Kidney (tissue), 14 donors: ENCODE results near the gene RASAL1. TPM values are rescaled to one million over a fixed set of nuclear protein-coding genes. Genes with fewer than 3 reads are reported as not detected.

ENCODE experiments used
- DNase-seq, 5 donors: peaks; one replicate each; pipeline ENCODE4 v3.0.0-alpha.2; 2013 to 2020
- FAIRE-seq: peaks from 2 replicates; lab custom pipeline; 2012; peaks lifted over from hg19 to GRCh38; lab: Jason Lieb, UNC
- H3K27ac ChIP-seq, 2 donors: one replicate each; pipeline ENCODE4 v1.7.0; 2013; ENCODE audit warnings: low read depth in 2 of 2, low read length in 2 of 2, inconsistent platforms in 1 of 2
- H3K27me3 ChIP-seq: one replicate; pipeline ENCODE4 v1.7.1; 2013; ENCODE audit warnings: low read length, inconsistent platforms; ENCODE audit not compliant: control insufficient read depth, insufficient read depth
- H3K36me3 ChIP-seq, 3 donors: one replicate each; pipeline versions ENCODE4 v1.7.0 to v1.7.1; 2013; ENCODE audit warnings: low read length in 3 of 3, control low read depth in 1 of 3, inconsistent platforms in 1 of 3; ENCODE audit not compliant: insufficient read depth in 3 of 3, control insufficient read depth in 2 of 3
- H3K4me1 ChIP-seq, 3 donors: one replicate each; pipeline versions ENCODE4 v1.7.0 to v1.7.1; 2013; ENCODE audit warnings: low read length in 3 of 3, inconsistent platforms in 1 of 3, low read depth in 1 of 3; ENCODE audit not compliant: control insufficient read depth in 2 of 3, insufficient read depth in 2 of 3
- H3K4me3 ChIP-seq, 3 donors: one replicate each; pipeline versions ENCODE4 v1.7.0 to v1.8.1; 2013; ENCODE audit warnings: low read length in 3 of 3, control low read depth in 1 of 3, inconsistent platforms in 1 of 3
- H3K9ac ChIP-seq, 3 donors: one replicate each; pipeline versions ENCODE4 v1.7.0 to v1.7.1; 2013; ENCODE audit warnings: low read length in 3 of 3, control low read depth in 1 of 3, inconsistent platforms in 1 of 3
- H3K9me3 ChIP-seq, 3 donors: one replicate each; pipeline versions ENCODE4 v1.7.0 to v1.7.1; 2013; ENCODE audit warnings: low read length in 3 of 3, control low read depth in 1 of 3, inconsistent platforms in 1 of 3; ENCODE audit not compliant: control insufficient read depth in 2 of 3, insufficient read depth in 1 of 3
- intact Hi-C: fragments of 100-400 bp; cut with DNase I; formaldehyde crosslinking; loops from one replicate; pipeline ENCODE4 v1.11.1; 2022
- polyA plus RNA-seq: library from polyadenylated mRNA; stranded (reverse); fragments of 350-450 nt; fragmentation: Illumina TruSeq; extraction: RNeasy Lipid Tissue Mini Kit (QIAGEN cat#74804); gene quantifications from one replicate; pipeline ENCODE4 v1.2.3, GENCODE V29; 2014; ENCODE audit warnings: low read depth, low replicate concordance; ENCODE audit not compliant: insufficient read depth
- total RNA-seq: library from RNA; stranded (reverse); fragmentation: NEBNext Ultra II Directional; extraction: Animal tissue kit (Norgen Biotek cat#: 25700); gene quantifications from one replicate; pipeline ENCODE4 v1.2.1, GENCODE V29; 2021
- TF ChIP-seq, protein P1 (sequence below): IDR thresholded peaks from 3 replicates; pipeline ENCODE4 v1.5.1; 2012; ENCODE audit warnings: mild to moderate bottlenecking, moderate library complexity, borderline replicate concordance; ENCODE audit not compliant: insufficient read depth; ENCODE audit errors: extremely low read depth
- donor health status: control.
- donor health status: control.
- donor health status: control.
- donor health status: control.
- donor health status: control.
- donor health status: DM: yes; HTN: yes; CAD: no.
- donor health status: Normal renal cell carcinoma (clear cell type).

The RASAL1 gene
- total and polyA plus RNA-seq, 2 donors from 2014 or later, result 23.5 to 58.3 TPM

DNA sequence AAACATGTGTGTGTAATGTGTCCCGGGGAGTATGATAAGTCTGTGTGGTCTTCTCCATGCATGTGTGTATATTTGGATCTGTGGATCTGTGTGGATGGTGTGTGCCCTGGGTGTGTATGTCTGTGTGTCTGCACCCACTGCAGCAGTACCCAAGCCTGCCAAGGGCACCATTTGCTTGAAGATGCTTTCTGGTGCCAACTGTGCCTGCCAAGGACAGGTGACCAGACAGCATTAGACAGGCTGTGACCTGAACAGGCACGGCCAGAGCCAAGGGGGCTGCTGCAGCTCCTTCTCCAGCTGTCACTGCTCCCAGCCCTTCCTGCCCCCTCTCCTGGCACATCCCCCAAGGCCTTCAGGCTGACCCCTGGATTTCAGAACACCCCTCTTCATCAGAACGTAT lies 44.1 kb downstream of the RASAL1 start:
- Histone ChIP-seq H3K9ac (no peak overlapping the region), H3K9me3 (no peaks in the 10 kb centered on the region), H3K4me3 (no peak overlapping the region), H3K36me3 (no peaks in the 10 kb centered on the region), H3K4me1 (no peaks in the 10 kb centered on the region), H3K27ac (no peak overlapping the region), H3K27me3 (no peaks in the 10 kb centered on the region)
- DNase-seq (no peak), FAIRE-seq (no peak)
- intact Hi-C loops, result no loop called here
- TF ChIP-seq, protein P1, sequence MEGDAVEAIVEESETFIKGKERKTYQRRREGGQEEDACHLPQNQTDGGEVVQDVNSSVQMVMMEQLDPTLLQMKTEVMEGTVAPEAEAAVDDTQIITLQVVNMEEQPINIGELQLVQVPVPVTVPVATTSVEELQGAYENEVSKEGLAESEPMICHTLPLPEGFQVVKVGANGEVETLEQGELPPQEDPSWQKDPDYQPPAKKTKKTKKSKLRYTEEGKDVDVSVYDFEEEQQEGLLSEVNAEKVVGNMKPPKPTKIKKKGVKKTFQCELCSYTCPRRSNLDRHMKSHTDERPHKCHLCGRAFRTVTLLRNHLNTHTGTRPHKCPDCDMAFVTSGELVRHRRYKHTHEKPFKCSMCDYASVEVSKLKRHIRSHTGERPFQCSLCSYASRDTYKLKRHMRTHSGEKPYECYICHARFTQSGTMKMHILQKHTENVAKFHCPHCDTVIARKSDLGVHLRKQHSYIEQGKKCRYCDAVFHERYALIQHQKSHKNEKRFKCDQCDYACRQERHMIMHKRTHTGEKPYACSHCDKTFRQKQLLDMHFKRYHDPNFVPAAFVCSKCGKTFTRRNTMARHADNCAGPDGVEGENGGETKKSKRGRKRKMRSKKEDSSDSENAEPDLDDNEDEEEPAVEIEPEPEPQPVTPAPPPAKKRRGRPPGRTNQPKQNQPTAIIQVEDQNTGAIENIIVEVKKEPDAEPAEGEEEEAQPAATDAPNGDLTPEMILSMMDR, result no peak

DNA sequence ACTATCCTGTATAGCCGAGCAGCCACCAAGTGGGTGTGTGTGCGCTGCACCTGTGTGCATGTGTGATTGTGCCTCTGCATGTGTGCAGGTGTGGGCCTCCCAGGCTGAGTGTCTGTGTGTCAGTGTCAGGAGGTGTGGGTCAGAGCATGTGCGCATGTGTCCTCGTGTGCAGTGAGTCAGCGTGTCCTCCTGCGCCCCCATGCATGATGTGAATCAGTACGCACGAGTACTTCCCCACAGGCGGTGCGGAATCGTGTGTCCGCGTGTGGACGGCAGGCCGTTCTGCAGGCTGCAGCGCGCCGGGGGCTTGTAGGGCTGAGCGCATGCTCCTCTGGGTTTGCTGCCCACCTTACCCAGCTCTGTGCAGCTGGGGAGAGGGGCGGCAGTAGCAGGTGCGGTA lies 44.8 kb downstream of the RASAL1 start:
- TF ChIP-seq, protein P1, result no peak
- no peak overlapping the region for H3K9ac ChIP-seq
- peaks cover 0 to 3% (median 0%) of the 10 kb centered on the region in 3 donors for H3K4me1 ChIP-seq
- intact Hi-C loops, result no loop called here
- no peaks in the 10 kb centered on the region for H3K9me3 ChIP-seq
- FAIRE-seq, result no peak
- H3K4me3 ChIP-seq, result no peak overlapping the region
- DNase-seq, result no peak
- H3K36me3 ChIP-seq, result no peaks in the 10 kb centered on the region
- H3K27me3 ChIP-seq, result no peaks in the 10 kb centered on the region
- no peak overlapping the region for H3K27ac ChIP-seq

DNA sequence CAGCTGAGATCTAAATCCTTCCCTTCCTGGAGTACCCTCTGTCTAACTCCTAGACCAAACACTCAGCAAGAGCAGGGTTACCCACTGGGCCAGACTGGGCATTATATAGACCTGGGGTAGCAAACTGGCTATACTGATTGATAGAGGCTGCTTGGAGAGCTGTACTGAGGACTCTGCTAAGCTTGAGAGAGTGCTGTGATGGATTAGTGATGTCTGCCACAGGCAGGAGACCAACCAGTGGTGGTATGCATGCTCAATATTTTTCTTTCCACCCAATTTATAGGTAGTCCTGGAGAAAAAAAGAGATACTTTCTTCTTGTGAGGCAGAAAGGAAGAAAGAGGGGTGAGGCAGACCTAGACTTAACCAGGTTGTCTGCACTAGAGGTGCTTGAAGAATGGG lies 45.7 kb downstream of the RASAL1 start:
- Histone ChIP-seq H3K4me1 (peaks cover 0 to 4% (median 3%) of the 10 kb centered on the region in 3 donors), H3K27ac (no peak overlapping the region), H3K4me3 (no peak overlapping the region), H3K9ac (no peak overlapping the region), H3K36me3 (no peaks in the 10 kb centered on the region), H3K27me3 (no peaks in the 10 kb centered on the region), H3K9me3 (no peaks in the 10 kb centered on the region)
- FAIRE-seq (no peak), DNase-seq (no peak)
- intact Hi-C loops, result no loop called here
- TF ChIP-seq, protein P1, result no peak

DNA sequence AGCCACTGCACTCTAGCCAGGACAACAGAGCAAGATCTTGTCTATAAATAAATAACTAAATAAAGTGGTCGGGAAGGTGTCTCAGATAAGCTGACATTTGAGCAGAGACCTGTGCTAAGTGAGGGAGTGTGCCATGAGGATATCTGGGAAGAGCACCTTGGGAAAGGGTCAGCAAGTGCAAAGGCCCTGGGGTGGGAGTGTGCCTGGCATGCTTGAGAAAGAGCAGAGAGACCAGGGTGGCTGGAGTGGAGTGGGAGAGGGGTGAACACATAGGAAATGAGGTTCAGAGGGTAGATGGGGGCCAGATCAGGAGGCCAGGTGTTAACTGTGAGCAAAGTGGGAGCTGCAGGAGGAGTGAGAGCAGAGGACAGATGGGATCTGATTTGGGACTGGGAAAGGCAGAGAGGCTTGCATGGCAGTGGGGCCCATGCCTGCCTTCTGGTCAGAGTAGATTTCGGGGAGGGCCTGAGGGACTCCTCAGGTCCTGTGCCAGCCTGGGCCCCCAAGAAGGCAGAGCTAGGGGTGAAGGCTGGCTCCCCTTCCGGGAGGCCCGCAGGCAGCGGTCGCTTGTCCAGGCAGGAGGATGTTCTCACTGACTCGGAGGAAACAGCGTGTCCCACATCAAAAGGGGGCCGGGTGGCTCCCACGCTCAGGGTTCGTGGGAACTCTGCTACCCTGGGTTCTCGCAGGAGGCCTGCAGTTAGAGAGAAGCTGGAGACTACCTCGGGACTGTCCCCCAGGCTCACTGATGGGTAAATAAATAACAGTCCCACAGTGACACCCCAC lies 46.4 kb downstream of the RASAL1 start:
- intact Hi-C loops, result no loop called here
- H3K36me3 ChIP-seq, result no peaks in the 10 kb centered on the region
- DNase-seq (no peak), FAIRE-seq (no peak)
- H3K27ac ChIP-seq, result no peak overlapping the region
- no peaks in the 10 kb centered on the region for H3K27me3 ChIP-seq
- TF ChIP-seq, protein P1, result no peak
- peaks cover 0 to 4% (median 3%) of the 10 kb centered on the region in 3 donors for H3K4me1 ChIP-seq
- no peaks in the 10 kb centered on the region for H3K9me3 ChIP-seq
- H3K9ac ChIP-seq, result no peak overlapping the region
- no peak overlapping the region for H3K4me3 ChIP-seq
